GM12873 (cell line): ENCODE results near the gene LRCH1.

Experiments used
- TF ChIP-seq, protein P1 (sequence below): IDR thresholded peaks from 2 replicates; pipeline ENCODE4 v1.5.1; 2012; ENCODE audit warnings: low read depth, mild to moderate bottlenecking, moderate library complexity, low read length, control low read depth; ENCODE audit not compliant: insufficient read depth; ENCODE audit errors: missing control alignments

LRCH1 gene

DNA sequence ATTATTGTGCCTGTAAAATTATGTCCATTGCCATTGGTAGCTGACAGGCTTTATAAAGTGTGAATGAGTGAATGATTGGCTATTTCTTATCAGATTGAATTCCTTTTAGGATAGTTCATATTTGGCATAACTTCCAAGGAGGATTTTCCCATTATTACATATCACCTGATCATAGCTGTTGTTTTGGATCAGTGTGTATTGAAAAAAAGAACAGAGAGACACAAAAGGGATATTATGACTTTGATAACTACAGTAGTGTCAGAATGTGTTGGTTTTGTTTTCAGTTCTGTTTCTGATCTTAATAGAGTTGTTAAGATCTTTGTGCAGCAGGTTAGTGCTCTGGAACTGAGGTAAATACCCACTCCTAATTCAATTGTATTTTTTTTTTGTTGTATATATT, 103.8 kb downstream of the LRCH1 start:
- TF ChIP-seq, protein P1, sequence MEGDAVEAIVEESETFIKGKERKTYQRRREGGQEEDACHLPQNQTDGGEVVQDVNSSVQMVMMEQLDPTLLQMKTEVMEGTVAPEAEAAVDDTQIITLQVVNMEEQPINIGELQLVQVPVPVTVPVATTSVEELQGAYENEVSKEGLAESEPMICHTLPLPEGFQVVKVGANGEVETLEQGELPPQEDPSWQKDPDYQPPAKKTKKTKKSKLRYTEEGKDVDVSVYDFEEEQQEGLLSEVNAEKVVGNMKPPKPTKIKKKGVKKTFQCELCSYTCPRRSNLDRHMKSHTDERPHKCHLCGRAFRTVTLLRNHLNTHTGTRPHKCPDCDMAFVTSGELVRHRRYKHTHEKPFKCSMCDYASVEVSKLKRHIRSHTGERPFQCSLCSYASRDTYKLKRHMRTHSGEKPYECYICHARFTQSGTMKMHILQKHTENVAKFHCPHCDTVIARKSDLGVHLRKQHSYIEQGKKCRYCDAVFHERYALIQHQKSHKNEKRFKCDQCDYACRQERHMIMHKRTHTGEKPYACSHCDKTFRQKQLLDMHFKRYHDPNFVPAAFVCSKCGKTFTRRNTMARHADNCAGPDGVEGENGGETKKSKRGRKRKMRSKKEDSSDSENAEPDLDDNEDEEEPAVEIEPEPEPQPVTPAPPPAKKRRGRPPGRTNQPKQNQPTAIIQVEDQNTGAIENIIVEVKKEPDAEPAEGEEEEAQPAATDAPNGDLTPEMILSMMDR = no peak

- TF ChIP-seq, protein P1 = no peak
These were observed 106.6 kb downstream of the LRCH1 start for GRCh38 chr13:46659413-46660065.

DNA sequence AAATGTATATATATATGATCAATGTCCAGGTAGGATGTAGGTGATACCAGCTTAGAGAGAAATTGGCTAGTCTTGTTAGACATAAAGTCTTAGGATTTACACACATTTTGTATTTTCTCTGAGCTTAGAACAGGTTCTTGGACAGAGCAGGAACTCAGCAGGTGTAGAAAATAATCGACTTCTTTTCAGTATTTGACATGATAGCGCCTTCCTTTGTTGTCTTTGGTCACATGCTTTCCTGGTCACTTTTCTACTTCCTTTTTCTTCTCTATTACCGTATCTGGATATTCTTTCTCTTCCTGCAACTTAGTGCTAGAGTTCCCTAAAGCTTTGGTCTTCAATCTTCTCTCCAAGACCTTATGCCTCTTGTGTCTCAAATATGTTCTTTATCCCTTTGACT, 107.4 kb downstream of the LRCH1 start:
- TF ChIP-seq, protein P1 = no peak

GRCh38 chr13:46660857-46661256, 107.9 kb downstream of the LRCH1 start:
- TF ChIP-seq, protein P1 = no peak

DNA sequence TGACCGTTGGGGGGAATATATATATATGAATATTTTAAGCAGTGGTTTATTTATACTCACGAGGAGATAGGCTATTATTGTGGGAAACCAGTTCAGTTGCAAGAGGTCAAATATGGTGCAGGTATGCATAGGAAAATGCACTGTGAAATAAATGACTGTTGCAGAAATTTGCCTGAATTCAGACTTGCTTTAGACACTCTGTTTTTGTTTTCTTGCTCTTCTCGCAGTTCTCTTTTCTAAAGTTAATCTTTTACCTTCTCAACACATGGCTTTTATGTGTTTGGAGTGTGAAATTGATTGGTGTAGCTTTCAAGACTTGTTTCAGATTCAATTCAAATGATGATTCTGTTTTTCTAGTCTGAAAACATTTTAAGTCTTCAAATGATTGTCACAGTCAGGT, 109.7 kb downstream of the LRCH1 start:
- TF ChIP-seq, protein P1 = no peak

- TF ChIP-seq, protein P1 = no peak
These were observed 110.5 kb downstream of the LRCH1 start for GRCh38 chr13:46663206-46664037.

- TF ChIP-seq, protein P1 = no peak
These were observed 111.2 kb downstream of the LRCH1 start for GRCh38 chr13:46664195-46664594.
